ENCODE results near the gene KIF2C. TPM values are rescaled to one million over a fixed set of nuclear protein-coding genes. Genes with fewer than 3 reads are reported as not detected.
A peak's percentile ranks its signal among the peaks of the same experiment; 100 is the strongest.
"Not testable (repeated sequence)": the region's sequence is repeated elsewhere in the genome, so short reads cannot be mapped to it uniquely, and the experiment has no call there.

KIF2C gene
- total RNA-seq, 1 donor from 2014 or later: 0.26 TPM

GRCh38 chr1:44792736-44793502 is 53.3 kb downstream of the KIF2C start:
- no peak for DNase-seq (ENCODE audit: low spot score)

DNA sequence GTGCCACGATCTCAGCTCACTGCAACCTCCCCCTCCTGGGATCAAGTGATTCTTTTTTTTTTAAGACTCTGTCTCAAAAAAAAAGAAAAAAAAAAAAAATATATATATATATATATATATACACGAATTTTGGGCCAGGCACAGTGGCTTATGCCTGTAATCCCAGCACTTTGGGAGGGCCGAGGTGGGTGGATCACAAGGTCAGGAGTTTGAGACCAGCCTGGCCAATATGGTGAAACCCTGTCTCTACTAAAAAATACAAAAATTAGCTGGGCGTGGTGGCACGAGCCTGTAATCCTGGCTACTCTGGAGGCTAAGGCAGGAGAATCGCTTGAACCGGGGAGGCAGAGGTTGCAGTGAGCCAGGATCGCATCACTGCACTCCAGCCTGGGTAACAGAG is 58.2 kb downstream of the KIF2C start:
- not testable (repeated sequence) for DNase-seq (ENCODE audit: low spot score)

DNA sequence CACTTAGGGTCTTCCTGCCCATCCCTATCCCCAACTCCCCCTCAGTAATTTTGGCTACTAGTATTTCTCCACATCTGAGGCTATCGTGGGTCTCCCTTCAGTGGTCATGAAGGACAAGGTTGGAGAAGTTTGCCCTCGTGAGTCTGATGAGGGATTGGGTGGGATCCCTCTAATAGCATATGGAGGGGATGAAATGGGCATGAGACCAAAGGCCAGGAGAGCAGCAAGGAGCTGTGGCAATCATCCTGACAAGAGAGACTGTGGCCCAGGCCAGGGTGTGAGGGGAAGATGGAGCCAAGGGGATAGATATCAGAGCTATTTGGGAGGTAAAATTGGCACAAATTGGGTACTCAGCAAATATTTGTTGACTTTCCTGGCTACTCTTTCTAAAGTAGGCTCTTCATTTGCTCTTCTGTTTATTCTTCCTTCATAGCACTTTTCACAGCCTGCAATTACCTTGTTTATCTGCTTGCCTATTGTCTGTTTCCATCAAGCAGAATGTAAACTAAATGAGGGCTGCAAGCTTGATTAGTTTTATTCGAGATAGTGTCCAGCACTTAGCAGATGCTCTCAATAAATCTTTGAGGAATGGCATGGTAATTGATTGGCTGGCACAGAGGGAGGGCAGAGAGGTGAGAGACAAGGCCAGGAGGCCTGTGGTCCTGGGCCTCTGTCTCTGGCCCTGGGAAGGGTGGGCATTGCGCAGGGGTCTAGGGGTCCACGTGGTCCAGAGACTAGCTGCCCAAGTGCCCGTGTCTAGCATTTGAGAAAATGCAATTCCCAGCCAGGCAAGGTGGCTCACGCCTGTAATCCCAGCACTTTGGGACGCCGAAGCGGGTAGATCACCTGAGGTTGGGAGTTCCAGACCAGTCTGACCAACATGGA is 59.1 kb downstream of the KIF2C start:
- DNase-seq (ENCODE audit: low spot score): no peak

DNA sequence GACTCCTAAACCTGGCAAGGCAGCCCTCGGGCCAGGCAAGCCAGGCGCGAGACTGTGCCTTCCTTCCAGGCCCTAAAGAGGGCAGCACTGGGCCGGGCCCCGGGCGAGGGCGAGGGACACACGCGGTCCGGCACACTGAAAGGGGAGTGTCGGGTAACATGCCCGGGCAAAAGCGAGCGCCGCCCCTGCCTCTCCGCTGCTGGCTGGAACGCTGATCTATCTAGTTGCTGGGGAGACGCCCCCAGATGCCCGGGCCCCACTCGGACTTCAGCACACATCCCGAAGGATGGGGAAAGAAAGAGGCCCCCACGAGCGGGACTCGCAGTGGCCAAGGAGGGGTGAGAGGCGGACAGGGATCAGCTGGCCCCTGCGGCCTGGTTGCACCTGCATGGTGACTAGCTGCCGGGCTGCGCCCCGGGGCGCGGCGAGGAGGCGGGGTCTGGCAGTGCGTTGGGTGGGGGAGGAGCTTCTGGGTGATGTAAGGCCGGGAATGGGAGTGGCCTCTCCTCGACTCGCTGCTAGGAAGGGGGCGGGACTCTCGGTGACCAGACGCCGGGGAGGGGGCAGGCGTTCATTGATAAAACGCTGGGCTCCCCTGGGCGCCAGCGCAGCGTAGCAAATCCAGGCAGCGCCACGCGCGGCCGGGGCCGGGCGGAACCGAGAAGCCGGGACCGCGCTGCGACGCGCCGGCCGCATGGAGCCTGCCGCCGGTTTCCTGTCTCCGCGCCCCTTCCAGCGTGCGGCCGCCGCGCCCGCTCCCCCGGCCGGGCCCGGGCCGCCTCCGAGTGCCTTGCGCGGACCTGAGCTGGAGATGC is 60.3 kb downstream of the KIF2C start, which contains the start of gene PLK3:
TSS of gene PLK3 (plus strand) at position 608 of the 815 bp plus-strand sequence. CDS start at position 695, 87 bp downstream.
- DNase-seq (ENCODE audit: low spot score): peak; percentile 99

GRCh38 chr1:44801491-44802305 is 62.1 kb downstream of the KIF2C start:
- no peak for DNase-seq (ENCODE audit: low spot score)

GRCh38 chr1:44802306-44803061 is 62.8 kb downstream of the KIF2C start:
- DNase-seq (ENCODE audit: low spot score): no peak

- no peak for DNase-seq (ENCODE audit: low spot score)
Observed at GRCh38 chr1:44803062-44803311, 63.4 kb downstream of the KIF2C start.

- no peak for DNase-seq (ENCODE audit: low spot score)
Observed at GRCh38 chr1:44803312-44804095, 63.9 kb downstream of the KIF2C start.

GRCh38 chr1:44805311-44806024 is 65.8 kb downstream of the KIF2C start:
- no peak for DNase-seq (ENCODE audit: low spot score)

- no peak for DNase-seq (ENCODE audit: low spot score)
Observed at GRCh38 chr1:44806025-44806703, 66.5 kb downstream of the KIF2C start.

DNA sequence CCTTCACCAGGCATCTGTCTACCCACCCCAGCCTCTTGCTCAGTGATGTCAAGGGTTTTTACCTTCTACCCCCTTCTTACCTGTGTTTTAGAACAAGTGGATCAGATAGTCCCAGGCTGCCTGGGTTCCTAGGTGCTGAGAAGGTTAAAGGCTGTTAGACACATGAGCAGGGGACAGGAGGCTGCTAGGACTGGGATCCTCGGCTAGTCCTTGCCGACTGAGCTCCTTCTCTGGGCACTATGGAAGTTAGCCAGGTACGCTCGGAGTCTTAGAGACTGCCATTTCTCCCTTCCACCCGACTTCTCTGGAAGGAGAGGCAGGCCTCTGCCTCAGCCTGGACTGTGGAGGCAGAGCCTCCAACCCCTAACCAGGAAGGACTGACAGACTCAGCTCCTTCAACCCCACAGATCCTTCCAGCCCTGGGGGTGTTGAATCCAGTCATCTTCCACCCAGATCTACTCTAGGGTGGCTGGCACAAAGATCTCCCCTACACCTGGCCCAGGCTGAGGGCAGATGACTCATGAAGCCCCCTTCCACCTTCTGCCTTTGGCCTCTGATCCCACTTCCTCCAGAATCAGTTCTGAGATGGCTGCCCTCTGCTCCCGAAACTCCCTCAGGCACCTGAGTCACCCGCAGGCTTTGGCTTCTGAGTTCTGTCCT is 67.2 kb downstream of the KIF2C start, which contains the start of gene DYNLT4:
TSS of gene DYNLT4 (minus strand) at position 648 of the 660 bp plus-strand sequence. CDS start 683 bp downstream, outside the sequence.
- DNase-seq (ENCODE audit: low spot score): no peak

GRCh38 chr1:44807364-44808062 is 67.9 kb downstream of the KIF2C start:
- peak; percentile 97 for DNase-seq (ENCODE audit: low spot score)

GRCh38 chr1:44808063-44808937 is 68.7 kb downstream of the KIF2C start, which contains the start of gene BTBD19:
Gene BTBD19 (plus strand): TSS chr1:44808523. CDS start chr1:44808821, 298 bp downstream.
- DNase-seq (ENCODE audit: low spot score): no peak

DNA sequence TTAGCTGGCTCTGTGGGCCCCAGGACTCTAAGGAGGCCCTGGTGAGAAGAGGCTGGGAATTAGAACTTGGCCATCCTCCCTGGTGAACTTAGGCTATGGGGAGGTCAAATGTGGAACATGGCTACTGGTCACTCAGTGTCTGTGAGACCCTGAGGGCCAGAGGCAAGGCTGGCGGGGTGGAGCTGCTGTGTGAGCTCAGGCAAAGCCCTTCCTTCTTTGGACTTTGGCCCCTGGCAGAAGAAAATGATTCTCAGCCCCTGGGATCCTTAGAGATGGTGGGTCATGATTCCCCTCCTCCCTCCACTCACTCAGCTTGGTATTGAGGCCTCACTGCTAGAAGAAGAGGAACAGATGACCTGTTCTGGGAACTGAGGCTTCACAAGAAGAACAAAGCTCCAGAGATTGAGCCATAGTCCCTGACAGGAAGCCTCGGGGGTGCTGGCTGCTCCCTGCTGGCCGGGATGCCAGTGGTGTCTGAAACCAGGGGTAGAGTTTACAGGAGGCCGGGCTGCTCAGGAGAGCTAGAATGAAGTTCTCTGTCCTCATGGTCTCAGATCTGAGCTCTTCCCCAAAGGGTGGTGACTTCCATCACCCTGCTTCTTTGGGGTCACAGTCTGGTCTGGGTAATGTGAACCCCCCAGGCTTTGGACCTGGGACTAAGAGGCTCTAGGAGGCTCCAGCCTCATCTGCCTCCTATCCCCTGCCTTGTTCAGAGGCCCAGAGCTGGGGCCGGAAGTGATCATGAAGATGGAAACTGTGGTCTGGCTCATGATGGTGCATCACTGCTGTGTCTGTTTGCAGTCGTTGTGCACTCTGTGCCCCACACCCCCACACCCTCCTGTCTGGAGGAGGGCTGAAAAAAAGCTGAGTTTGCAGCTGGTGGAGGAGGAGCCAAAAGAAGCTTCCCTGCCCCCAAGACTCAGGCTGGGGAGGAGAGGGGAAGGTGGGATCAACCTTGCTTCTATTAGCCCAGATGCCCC is 69.6 kb downstream of the KIF2C start:
- no peak for DNase-seq (ENCODE audit: low spot score)
